Fibroblast of skin of right quadriceps (primary cell): ENCODE measurements around the gene PYDC1.
"Not testable (repeated sequence)": the region's sequence is repeated elsewhere in the genome, so short reads cannot be mapped to it uniquely, and the experiment has no call there.

Experiments
- DNase-seq: peaks from one replicate; pipeline ENCODE4 v3.0.0-alpha.2; 2013

Gene PYDC1

DNA sequence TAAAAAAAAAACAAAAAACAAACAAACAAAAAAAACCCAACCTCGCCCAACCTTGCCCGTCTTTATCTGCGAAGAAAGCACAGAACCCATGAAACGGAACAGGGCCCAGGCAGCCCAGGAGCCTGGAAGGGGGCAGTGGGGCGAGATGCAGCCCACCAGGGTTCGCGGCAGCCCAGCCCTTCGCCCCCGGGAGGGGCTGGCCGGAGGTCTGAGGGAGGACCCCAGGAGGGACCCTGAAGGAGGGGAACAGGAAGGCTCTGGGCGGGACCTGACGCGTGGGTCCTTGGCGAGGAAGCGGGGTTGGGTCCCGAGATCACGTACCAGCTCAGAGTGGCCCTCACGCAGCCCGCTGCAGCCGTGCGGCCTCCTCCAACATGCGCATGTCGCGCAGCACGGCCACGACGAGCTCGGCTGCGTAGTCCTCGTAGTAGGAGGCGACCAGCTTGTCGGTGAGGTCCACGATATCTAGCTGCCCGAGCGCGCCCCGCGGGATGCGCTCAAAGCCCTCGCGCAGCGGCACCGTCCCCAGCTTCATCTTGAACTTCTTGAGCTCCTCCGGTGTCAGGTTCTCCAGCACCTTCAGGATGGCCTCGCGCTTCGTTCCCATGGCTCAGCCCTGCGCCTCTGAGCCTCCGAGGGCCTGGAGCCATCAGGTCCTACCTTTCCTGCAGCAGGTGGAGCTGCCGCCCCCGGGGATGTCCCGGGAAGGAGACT lies at the start of gene PYDC1:
Gene PYDC1, minus strand, starts transcription at position 714 of the 714 bp plus-strand sequence. Its CDS starts 107 bp downstream, at position 607.
- DNase-seq, result no peak

GRCh38 chr16:31265329-31266245 lies 48.7 kb upstream of the PYDC1 start:
- no peak for DNase-seq

DNA sequence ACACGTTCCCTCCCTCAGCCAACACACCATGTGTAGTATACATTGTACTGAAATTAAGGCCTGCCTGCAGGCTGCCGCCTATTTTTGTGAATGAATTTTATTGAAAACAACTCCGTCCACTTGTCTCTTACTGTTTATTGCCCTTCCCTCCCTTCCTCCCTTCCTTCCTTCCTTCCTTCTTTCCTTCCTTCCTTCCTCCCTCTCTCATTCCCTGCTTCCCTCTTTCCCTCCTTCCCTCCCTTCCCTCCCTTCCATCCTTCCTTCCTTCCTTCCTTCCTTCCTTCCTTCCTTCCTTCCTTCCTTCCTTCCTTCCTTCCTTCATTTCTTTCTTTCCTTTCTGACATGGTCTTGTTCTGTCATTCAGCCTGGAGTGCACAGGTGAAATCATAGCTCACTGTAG lies 45.1 kb upstream of the PYDC1 start:
- no peak for DNase-seq

- DNase-seq, result no peak
Measured at GRCh38 chr16:31260136-31260931, 43.4 kb upstream of the PYDC1 start.

DNA sequence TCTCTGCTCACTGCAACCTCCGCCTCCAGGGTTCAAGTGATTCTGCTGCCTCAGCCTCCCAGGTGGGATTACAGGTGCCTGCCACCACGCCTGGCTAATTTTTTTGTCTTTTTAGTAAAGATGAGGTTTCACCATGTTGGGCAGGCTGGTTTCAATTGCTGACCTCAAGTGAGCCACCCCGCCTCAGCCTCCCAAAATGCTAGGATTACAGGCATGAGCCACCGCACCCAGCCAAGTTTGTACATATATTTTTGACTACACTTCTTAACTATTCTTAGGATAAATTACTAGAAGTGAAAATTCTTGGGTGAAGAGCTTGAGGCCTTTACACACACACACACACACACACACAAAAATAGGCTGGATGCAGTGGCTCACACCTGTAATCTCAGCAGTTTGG lies 41.4 kb upstream of the PYDC1 start:
- DNase-seq, result no peak

- DNase-seq, result no peak
Measured at GRCh38 chr16:31256466-31256865, 39.5 kb upstream of the PYDC1 start.

DNA sequence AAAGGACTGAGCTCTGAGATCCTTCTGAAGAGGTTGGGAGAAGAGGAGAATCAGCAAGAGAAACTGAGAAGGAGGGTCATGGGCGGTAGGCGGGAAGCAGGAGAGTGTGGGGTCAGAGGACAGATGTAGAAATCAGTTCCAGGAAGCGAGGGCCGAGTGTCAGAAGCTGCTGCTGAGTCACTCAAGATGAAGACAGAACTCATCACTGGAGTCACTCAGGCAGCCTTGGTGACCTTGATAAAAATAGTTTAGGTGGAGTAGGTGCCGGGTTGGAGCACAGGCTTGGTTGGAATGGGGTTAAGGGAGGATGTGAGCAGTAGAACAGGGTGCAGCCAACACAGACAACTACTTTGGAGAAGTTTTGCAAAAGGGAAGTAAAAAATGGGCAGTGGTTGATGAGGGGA lies 36.7 kb upstream of the PYDC1 start:
- DNase-seq, result no peak

DNA sequence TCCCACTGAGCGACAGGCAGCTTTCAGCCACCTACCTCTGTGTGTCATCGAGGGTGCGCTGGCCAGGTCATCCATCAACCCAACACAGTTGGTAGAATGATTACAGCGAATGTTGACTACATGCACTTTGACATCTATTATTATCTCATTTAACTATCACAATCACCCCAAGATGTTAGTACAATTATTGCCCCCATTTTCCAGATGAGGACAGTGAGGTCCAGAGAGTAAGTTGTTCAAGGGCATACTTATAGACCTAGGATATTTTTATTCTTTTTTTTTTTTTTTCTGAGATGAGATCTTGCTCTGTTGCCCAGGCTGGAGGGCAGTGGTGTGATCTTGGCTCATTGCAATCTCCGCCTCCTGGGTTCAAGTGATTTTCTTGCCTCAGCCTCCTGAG lies 34.5 kb upstream of the PYDC1 start:
- no peak for DNase-seq

DNA sequence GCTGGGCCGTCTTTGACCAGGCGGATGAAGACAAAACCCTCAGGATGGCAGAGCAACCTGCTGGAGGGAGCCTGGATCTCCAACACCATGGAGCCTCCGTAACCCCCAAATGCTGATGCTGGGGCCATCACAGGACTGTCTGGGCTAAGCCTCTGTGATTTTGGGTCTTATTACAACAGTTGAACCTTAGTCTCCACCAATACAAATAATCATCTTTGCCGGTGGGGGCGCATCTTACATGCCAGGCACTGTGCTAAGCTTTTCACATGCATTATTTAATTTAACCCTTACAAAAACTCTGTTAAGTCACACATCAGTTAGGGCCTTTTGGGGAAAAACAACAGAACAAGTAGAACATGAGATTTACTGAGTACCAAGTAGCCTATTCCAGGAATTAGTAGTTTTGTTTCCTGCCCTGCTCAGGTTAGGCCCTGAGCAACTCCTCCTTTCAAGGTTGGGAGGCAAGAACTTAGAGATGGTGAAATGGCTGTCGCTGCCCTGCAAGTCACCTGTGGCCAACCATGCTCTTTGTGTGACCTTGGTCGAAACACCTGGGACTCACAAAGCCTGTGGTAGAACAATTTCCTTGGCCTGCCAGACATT lies 33.9 kb upstream of the PYDC1 start:
- DNase-seq, result no peak

- no peak for DNase-seq
Measured at GRCh38 chr16:31248344-31248743, 31.4 kb upstream of the PYDC1 start.

DNA sequence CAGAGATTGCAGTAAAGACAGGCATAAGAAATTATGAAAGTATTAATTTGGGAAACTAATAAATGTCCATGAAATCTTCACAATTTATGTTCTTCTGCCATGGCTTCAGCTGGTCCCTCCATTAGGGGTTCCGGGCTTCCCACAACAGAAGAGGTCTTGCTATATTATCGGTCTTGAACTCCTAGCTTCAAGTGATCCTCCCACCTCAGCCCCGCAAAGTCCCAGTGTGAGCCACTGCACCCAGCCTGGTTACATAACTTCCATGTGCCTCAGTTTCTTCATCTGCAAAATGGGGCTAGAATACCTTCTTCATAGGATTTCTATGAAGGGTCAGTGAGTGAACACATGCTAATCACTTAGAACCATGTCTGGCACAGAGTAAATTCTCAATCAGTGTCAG lies 29.4 kb upstream of the PYDC1 start:
- no peak for DNase-seq

- not testable (repeated sequence) for DNase-seq
Measured at GRCh38 chr16:31245598-31245997, 28.7 kb upstream of the PYDC1 start.

DNA sequence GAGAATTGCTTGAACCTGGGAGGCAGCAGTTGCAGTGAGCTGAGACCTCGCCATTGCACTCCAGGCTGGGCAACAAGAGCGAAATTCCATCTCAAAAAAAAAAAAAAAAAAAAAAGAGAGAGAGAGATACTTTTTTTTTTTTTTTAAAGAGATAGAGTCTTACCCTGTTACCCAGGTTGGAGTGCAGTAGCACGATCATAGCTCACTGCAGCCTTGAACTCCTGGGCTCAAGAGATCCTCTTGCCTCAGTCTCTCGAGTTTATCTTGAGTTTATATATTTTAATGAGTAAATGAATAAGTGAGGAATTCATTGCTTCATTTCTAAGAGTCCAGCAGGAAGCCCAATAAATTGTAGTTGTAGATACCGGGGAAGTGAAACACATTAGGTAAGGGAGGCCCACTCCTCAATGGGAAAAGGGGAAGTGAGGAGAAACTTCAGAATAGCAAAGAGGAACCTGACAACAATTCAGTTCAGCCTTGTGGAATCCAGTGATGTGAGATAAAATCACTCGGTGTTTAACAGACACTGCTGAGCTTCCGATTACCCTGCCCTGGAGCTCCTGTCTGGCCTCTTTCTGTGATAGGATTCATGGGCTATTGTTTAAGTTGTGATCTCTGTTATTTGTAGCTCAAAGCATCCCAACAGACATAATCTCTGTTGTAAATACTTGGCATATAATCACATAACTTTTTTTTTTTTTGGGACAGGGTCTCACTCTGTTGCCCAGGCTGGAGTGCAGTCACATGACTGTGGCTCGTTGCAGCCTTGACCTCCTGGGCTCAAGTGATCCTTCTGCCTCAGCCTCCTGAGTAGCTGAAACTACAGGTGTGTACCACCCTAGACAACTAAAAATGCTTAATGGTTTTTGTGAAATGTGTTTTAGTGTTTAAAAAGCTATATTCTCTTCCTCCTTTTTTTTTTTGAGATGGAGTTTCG lies 27.1 kb upstream of the PYDC1 start:
- no peak for DNase-seq

- DNase-seq, result no peak
Measured at GRCh38 chr16:31242206-31242605, 25.3 kb upstream of the PYDC1 start.

GRCh38 chr16:31238041-31238440 lies 21.1 kb upstream of the PYDC1 start:
- no peak for DNase-seq

- no peak for DNase-seq
Measured at GRCh38 chr16:31229501-31229900, 12.6 kb upstream of the PYDC1 start.

DNA sequence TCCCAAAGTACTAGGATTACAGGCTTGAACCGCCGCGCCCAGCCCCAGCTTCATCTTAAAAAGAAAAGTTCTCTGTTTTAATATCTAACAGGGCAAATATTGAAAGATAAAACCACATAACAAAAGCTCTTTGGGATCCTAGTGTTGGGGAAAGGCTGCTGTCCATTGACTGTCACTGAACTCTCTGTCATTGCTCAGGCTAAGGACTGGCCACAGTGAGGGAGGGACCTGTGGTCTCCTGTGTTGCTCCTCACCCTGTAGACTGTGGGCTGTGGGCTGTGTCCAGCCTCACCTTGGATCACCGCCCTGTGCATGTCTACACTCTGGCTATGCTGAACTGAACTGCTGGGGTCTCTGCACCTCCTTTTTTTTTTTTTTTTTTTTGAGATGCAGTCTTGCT lies 11.3 kb upstream of the PYDC1 start:
- no peak for DNase-seq

DNA sequence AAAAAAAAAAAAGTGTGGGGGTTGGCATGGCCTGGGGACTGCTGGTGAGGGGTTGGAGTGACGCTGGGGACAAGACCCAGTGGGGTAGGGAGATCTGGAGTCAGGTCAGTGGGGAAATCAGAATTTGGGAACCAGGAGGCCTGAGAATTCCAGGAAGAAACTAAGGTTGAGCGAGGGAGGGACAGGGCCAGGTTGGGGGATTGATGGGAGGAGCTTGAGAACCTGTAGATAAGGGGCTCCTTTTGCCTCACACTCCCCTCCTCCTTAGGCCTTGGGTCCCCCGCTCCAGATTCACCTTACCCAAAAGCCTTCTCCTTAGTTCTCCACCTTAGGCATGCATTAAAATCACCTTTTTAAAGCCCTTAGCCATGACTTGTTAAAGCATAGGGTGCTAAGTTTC lies 8.3 kb upstream of the PYDC1 start:
- no peak for DNase-seq

DNA sequence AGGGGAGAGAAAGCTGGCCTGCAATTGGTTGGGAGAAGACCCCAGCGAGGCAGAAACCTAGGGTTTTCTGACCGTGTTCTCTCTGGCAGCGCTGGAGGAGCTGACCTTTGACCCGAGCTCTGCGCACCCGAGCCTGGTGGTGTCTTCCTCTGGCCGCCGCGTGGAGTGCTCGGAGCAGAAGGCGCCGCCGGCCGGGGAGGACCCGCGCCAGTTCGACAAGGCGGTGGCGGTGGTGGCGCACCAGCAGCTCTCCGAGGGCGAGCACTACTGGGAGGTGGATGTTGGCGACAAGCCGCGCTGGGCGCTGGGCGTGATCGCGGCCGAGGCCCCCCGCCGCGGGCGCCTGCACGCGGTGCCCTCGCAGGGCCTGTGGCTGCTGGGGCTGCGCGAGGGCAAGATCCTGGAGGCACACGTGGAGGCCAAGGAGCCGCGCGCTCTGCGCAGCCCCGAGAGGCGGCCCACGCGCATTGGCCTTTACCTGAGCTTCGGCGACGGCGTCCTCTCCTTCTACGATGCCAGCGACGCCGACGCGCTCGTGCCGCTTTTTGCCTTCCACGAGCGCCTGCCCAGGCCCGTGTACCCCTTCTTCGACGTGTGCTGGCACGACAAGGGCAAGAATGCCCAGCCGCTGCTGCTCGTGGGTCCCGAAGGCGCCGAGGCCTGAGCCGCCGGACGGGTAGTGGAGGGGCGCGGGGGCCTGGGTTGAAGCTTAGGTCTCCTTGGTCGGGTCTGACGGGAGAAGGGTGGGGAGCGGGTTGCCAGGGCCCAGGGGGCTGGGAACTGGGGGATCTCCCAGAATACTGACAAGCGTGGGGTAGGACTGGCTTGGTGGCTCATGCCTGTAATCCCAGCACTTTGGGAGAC lies 7.4 kb upstream of the PYDC1 start:
- DNase-seq, result no peak

GRCh38 chr16:31223044-31223443 lies 6.1 kb upstream of the PYDC1 start:
- DNase-seq, result no peak
